HFF-Myc (cell line): ENCODE data around the gene PDGFRB.
"Not testable (repeated sequence)": the region's sequence is repeated elsewhere in the genome, so short reads cannot be mapped to it uniquely, and the experiment has no call there.

Experiments used
- DNase-seq: peaks from one replicate; pipeline ENCODE4 v3.0.0-alpha.2; 2011; ENCODE audit warnings: low read depth; ENCODE audit errors: extremely low read depth
- H3K4me3 ChIP-seq: replicated peaks from 2 replicates; pipeline ENCODE4 v1.5.1; 2011; ENCODE audit warnings: low read depth, mild to moderate bottlenecking, control low read depth, low read length
- CTCF ChIP-seq: IDR thresholded peaks from 2 replicates; pipeline ENCODE4 v1.5.1; 2012; ENCODE audit warnings: mild to moderate bottlenecking, low read depth, low read length, control low read depth; ENCODE audit errors: missing control alignments

PDGFRB gene

GRCh38 chr5:150092159-150092787 is 63.4 kb downstream of the PDGFRB start:
- DNase-seq: no peak
- TF ChIP-seq CTCF: no peak
- no peak overlapping the region for H3K4me3 ChIP-seq

GRCh38 chr5:150085950-150086715 is 69.5 kb downstream of the PDGFRB start, which contains the start of gene CSF1R:
Gene CSF1R, minus strand, starts transcription at chr5:150086554. Its CDS starts 127 bp downstream, at chr5:150086427.
- TF ChIP-seq CTCF: no peak
- no peak within 1 kb of the TSS for H3K4me3 ChIP-seq
- no peak for DNase-seq

- no peak overlapping the region for H3K4me3 ChIP-seq
- TF ChIP-seq CTCF: no peak
Observed at GRCh38 chr5:150085191-150085912, 70.3 kb downstream of the PDGFRB start.

GRCh38 chr5:150084754-150085153 is 70.9 kb downstream of the PDGFRB start:
- not testable (repeated sequence) for H3K4me3 ChIP-seq, DNase-seq

More at GRCh38 chr5:150085191-150085912, 70.3 kb downstream of the PDGFRB start:
- no peak for DNase-seq

- DNase-seq: no peak
Observed at GRCh38 chr5:150082889-150083288, 72.8 kb downstream of the PDGFRB start.

GRCh38 chr5:150082374-150082773 is 73.3 kb downstream of the PDGFRB start:
- H3K4me3 ChIP-seq: no peak overlapping the region
- TF ChIP-seq CTCF: no peak
- no peak for DNase-seq

More at GRCh38 chr5:150082889-150083288, 72.8 kb downstream of the PDGFRB start:
- H3K4me3 ChIP-seq: no peak overlapping the region
- no peak for TF ChIP-seq CTCF

GRCh38 chr5:150081541-150082283 is 73.9 kb downstream of the PDGFRB start:
- TF ChIP-seq CTCF: no peak
- H3K4me3 ChIP-seq: no peak overlapping the region
- DNase-seq: peak; percentile 24
